GM21737 (cell line): ENCODE data around the gene SH2D3A.
A peak's percentile ranks its signal among the peaks of the same experiment; 100 is the strongest.
"Not testable (repeated sequence)": the region's sequence is repeated elsewhere in the genome, so short reads cannot be mapped to it uniquely, and the experiment has no call there.

Experiments used
- ATAC-seq: cut with Tn5 transposase; IDR thresholded peaks from one replicate; pipeline ENCODE4 v1.9.1; 2021; ENCODE audit warnings: mild to moderate bottlenecking, moderate library complexity; ENCODE audit not compliant: unreplicated experiment

SH2D3A gene

DNA sequence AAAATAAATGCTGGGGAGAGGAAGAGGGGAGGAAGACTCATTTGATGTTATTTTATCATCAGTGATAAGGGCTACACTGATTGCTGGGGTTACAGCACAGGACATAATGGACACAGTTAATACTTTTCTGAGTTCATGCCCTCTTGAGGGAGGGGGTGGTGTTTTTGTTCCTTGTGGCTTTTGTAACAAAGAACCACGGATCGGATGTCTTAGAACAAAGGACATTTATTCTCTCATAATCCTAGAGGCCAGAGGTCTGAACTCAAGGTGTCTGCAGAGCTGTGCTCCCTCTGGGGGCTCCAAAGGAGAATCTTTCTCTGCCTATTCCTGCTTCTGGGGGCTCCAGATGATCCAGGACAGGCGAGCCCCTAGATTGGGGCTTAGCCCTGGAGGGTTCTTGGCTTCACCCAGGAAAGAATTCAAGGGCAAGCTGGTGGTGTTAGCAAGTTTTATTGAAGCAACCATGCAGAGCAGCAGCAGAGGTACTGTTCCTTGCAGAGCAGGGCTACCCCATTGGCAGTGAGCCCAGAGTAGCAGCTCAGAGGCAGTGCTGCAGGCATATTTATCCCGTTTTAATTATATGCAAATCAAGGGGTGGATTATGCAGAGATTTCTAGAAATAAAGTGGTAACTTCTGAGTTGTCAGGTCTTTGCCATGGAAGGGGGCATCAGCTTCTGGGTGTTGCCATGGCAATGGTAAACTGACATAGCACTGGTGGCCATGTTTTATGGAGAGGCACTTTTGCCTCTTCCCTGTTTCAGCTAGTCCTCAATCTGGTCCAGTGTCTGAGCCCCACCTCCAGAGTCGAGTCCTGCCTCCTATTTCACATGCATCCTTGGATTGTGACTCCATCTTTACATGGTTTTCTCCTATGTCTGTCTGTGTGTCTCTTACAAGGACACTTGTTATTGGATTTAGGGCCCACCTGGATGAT lies 23.2 kb upstream of the SH2D3A start:
- ATAC-seq = no peak

DNA sequence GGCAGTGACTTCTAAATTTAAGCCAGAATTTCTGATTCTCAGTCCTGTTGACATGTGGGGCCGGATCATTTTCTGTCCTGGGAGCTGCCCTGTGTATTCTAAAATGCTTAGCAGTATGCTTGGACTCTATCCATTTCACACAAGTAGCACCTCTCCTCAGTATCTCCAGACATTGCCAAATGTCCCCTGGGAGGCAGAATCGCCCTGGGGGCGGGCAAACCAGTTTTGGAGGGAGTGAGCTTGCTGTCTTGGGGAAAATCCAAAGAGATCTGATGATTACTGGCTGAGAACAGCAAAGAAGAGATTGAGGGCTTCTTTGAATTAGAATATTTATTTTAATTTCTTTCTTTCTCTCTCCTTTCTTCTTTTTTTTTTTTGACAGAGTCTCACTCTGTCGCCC lies 21.7 kb upstream of the SH2D3A start:
- no peak for ATAC-seq

DNA sequence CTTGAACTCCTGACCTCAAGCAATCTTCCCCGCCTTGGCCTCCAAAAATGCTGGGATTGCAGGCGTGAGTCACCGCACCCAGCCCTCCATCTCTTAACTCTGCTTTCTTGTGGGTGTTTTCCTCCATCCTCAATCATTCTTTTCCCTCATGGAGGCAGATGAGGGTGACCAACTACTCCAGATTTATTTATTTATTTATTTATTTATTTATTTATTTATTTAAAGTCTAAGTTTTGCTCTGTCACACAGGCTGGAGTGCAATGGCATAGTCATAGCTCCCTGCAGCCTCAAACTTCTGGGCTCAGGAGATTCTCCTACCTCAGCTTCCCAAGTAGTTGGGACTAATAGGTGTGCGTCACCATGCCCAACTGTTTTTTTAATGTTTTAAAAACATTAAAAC lies 20.2 kb upstream of the SH2D3A start:
- ATAC-seq = no peak

DNA sequence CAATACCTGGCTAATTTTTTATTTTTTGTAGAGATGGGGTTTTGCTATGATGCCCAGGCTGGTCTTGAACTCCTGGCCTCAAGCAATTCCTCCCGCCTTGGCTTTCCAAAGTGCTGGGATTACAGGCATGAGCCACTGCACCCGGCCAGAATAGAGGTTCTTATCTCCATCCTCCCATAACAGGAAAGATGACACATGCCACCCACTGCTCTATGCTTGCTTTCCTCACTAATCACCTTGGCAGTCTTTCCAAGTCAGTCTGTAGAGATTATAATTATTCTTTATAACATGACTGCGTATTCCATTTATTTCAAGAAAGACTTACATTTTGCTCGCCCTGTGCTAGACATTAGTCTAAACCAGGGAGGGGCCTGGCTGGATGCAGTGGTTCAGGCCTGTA lies 12.0 kb upstream of the SH2D3A start:
- no peak for ATAC-seq

DNA sequence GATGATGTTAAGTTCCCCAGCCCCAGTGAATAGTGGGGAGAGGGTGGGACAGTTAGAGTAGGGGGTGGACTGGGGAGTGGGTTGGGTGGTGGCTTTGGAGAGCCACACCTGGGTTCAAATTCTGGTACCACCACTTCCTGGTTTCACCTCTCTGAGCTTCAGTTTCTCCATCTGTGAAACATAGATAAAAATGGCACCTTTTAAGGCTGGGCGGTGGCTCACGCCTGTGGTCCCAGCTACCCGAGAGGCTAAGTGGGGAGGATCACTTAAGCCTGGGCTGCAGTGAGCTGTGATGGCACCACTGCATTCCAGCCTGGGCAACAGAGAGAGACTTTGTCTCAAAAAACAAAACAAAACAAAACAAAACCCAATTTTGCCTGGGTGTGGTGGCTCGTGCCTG lies 11.2 kb upstream of the SH2D3A start:
- no peak for ATAC-seq

DNA sequence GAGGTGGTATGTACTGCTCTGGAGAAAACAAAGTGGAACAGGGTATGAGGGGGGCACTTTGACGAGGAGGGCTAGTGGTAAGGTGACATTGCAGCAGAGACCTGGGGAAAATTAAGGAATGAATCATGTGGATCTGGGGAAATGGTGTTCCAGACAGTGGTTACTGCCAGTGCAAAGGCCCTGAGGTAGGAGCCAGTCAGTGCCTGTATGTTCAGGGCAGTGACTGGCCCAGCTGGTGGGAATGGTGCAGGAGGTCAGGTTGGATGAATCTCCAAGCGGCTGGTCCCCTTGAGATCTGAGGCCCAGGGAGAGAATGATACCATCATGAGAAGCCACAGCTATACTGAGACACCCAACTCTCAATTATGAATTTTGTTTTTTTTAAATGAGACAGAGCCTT lies 10.2 kb upstream of the SH2D3A start:
- ATAC-seq = no peak

DNA sequence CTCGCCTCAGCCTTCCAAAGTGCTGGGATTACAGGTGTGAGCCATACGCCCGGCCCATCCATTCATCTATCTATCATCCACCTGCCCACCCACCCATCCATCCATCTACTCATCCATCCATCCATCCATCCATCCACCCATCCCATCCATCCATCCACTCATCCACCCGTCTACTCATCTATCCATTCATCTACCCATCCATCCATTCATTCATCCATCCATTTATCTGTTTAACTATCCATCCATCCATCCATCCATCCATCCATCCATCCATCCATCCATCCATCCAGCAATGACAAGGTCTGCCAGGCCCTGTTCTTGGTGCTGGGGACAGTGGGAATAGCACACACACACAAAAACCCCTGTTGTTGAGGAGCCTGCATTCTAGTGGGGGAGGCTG lies 9.8 kb upstream of the SH2D3A start:
- ATAC-seq = no peak

DNA sequence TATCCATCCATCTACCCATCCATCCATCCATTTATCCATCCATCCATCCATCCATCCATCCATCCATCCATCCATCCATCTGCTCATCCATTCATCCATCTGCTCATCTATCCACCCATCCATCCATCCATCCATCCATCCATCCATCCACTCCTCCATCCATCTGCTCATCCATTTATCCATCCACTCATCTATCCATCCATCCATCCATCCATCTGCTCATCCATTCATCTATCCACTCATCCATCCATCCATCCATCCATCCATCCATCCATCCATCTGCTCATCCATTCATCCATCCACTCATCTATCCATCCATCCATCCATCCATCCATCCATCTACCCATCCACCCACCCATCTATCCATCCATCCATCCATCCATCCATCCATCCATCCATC lies 8.8 kb upstream of the SH2D3A start:
- not testable (repeated sequence) for ATAC-seq

DNA sequence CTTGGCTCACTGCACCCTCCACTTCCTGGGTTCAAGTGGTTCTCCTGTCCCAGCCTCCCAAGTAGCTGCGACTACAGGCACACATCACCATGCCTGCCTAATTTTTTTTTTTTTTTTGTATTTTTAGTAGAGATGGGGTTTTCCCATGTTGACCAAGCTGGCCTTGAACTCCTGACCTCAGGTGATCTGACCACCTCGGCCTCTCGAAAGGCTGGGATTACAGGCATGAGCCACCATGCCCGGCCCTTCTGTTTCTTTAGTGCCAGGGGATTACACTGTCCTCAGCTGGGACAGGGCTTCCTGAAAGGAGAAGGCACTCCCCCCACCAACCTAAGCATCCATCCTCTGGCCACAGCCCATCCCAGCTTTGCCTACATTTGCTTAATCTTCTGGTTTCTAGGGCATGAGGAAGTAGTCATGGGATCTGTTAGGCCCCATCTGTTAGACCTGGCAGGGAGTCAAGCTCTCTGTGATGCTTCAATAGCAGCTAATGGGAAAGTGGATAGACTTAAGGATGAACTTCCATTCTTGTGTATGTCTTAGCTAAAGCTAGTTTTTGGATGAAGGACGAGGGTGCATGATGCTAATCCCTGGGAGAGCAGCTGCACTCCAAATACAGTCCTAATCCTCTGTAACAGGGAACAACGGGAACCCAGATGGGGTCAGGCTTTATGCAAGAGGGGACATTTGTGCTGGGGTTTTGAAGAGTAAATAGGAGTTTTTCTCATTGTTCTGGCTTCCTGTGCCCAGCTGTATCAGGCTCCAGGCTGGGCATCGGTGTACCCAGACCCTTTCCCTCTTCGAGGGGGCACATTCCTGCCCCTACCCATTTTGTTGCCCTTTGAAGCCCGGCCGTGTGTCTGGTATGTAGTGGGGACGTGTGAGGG lies 7.8 kb upstream of the SH2D3A start:
- no peak for ATAC-seq

DNA sequence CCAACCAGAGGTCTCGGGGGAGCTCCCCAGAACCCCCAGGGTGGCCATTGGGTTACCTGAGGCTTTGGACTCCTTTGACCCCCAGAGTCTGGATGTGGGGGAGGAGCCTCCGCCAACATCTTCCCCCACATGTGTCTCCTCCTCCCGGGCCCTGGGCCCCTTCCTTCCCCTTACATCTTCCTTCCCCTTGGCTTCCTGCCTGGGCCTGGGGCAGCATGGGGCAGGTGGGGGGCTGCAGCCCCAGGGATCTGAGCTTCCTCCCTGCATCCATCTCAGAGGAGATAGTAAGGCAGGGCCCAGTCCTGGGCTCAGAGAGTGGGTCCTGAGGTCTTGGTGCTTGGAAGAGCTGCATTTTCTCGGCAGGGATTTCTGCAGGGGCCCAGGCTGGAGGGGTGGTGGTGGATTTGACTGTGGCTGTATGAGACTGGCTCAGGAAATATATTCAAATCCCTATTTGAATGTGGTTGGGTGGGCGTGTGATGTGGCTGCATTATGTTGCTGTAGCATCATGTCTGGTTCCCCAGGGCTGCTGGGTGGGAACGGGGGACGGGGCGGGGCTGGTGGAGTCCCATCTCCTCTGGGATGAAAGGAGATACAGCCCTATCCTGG lies 6.2 kb upstream of the SH2D3A start:
- peak; percentile 39 for ATAC-seq

DNA sequence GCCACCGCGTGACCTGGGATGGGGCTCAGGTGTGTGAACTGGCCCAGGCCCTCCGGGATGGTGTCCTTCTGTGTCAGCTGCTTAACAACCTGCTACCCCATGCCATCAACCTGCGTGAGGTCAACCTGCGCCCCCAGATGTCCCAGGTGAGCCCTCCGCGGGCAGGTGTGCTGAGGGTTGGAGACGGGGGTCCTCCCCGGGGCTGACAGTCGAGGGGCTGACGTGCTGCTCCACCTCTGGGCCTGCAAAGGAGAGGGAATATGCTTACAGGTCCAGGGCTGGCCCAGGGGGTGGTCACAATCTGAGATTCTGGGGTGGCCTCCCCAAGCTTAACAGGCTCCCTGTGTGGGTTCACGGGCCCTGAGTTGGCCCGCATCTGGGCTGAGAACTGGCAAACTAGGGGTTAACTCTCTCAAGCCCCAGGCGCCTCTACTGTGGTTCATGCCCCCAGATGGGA lies 5.7 kb upstream of the SH2D3A start:
- peak; percentile 6 for ATAC-seq

DNA sequence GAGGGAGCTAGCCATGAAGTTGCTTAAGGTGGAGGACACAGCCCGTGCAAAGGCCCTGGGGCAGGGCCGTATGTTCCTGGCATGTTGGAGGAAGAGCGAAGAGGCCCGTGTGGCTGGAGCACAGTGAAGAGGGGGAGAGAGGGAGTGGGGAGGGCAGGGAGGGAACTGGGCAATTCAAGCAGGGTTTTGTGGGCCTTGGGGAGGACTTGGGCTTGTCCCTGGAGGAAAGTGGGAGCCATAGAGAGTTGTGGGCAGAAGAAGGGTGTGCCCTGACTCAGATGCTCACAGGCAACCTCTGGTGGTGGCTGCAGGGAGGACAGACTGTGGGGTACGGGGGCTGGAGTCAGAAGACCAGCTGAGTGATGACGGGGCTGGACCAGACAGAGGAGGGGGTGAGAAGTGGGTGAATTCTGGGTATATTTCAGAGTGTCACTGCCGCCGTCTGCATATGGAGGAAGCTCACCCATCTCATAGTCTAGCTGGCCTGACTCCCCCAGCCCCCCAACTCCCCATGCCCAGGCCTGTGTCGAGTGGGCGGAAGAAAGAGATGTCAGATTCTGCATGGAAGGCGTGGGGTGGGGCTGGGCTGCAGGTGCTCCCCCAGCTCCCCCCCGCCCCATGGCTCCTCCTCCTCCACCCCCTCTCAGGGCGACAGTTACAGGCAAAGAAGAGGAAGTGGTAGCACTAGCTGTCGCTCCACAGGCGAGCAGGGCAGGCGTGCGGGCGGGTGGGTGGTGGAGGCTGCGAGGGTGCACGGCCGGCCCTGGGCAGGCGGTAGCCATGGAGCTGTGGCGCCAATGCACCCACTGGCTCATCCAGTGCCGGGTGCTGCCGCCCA lies 5.0 kb upstream of the SH2D3A start, which contains the start of gene VAV1:
VAV1 (plus strand) TSS at position 681 of the 838 bp plus-strand sequence; CDS start at position 781, 100 bp downstream.
- peak; percentile 29 for ATAC-seq

DNA sequence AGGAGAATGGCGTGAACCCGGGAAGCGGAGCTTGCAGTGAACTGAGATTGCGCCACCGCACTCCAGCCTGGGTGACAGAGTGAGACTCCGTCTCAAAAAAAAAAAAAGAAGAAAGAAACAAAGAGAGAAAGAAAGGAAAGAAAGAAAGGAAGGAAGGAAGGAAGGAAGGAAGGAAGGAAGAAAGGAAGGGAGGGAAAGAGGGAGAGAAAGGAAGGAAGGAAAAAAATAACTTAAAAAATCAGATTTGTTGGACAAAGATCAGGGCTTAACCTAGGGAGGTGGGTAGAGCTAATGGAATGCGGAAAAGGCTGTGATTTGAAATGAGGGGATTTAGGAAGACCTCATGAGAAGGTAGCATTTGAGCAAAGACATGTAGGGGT lies 4.4 kb upstream of the SH2D3A start:
- ATAC-seq = not testable (repeated sequence)

DNA sequence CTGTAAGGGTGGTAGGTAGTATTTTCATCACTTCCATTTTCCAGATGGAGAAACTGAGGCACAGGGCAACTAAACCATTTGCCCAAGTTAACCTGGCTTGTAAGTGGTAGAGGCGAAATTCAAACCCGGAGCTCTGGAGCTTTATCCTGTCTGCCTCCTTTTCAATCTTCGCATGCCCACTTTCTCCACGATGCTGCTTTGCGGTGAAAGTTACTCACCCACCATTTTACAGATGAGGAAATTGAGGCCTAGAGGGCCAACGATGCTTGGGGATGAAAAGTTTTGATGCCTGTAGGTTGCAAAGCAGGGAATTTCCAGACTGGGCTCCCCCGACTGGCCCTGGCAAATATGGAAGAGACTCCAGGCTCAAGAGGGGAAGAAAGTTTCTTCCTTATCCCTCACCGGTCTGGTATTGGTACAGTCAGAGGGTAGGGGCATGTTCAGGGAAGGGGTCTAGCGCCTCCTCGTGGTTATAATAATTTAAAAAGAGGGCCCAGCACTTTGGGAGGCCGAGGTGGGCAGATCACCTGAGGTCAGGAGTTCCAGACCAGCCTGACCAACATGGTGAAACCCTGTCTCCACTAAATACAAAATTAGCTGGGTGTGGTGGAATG lies 1.9 kb upstream of the SH2D3A start:
- ATAC-seq = no peak

DNA sequence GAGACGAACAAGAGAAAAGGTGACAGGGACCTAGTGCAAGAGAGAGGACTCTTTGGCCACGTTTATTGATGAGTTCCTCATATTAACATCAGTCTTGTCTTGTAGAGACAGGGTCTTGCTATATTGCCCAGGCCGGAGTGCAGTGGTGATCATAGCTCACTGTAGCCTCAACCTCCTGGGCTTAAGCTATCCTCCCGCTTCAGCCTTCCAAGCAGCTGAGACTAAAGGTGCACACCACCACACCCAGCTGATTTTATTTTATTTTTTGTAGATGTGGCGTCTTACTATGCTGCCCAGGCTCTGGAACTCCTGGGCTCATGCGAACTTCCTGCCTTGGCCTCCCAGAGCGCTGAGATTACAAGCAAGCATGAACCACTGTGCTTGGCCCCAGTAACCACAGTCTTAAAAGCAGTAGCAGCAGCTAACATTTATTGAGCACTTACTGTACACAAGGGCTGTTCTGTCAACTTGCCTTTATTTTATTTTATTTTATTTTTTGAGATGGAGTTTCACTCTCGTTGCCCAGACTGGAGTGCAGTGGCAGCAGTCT lies 1.1 kb upstream of the SH2D3A start:
- ATAC-seq = no peak

DNA sequence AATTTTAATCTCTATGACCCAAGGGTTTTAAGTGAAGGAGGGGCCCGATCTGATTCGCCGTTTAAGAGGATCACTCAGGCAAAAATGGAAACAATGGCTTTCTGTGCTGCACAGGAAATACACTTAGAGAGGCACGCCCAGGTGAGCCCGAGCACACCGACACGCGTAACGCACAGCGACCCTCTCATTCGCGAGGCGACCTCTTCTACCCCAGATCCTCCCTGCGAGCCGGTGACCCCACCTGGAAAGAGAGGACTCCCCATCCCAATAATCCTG lies 216 bp downstream of the SH2D3A start:
- peak; percentile 19 for ATAC-seq

DNA sequence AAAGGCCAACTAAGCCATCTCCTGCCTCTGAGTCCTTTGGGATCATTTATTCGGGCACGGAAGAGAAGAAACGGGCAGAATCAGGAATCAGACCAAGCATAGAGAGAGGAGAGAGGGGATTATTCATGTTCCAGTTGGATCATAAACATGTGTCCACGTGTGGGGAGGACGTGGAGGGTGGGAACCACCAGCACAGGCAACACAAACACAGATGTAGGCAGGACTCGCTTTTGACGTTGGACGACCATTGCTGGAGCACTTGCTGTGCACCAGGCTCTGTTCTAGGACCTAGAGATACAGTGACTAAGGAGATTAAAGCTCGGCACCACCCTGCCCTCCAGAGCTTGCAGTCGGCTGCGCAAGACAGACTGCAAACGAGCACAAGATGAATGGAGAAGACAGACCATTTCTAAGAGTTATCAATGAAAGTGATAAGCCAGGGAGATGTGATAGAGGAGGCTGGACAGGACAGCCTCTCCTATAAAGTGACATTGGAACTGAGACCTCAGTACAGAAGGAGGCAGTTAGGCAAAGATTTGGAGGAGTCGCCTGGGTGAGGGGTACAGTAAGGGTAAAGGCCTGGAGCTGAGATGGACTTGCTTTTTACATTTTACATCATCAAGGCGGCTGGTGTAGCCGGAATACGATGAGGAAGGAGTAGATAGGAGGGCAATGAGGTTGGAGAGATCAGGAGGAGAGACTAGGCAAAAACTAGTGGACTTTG lies 716 bp downstream of the SH2D3A start:
- ATAC-seq = no peak

DNA sequence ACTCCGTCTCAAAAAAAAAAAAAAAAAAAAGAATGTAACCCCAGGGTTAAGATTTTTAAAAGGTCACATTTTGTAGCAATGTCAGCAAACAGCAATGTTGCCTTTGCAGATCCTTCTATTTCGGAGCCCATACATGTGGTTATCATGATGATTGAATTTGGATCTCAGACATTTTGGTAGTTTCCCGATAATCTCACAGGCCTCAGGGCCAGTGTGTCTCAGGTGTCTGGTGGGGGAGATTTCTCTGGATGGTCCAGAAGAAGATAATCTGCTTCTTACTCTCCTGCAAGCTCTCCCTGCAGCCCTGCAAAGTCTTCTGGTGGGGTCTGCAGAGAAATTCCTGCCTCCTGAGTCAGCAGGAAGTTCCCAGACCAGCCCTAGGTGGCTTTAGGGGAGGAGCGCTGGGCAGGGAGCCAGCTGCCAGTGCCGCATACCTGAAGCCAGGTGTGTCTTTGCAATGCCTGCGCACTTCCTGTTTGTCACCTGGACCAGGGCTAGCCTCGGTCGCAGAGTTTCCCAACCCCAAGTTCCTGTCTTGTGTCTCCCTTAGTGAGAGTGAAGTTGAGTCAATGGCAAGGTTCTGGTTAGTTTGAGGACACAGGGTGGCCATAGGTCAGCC lies 1.4 kb downstream of the SH2D3A start:
- no peak for ATAC-seq
